Head of caudate nucleus (tissue), 42 donors: ENCODE results near the gene AEBP2.
"Not testable (repeated sequence)": the region's sequence is repeated elsewhere in the genome, so short reads cannot be mapped to it uniquely, and the experiment has no call there.

ENCODE experiments used
- DNase-seq, 42 donors: peaks; one replicate each; pipeline versions ENCODE4 v3.0.0 to v3.0.0-alpha.2; 2020 to 2021; ENCODE audit warnings: mixed read lengths in 7 of 42
- intact Hi-C: fragments of 100-400 bp; cut with DNase I; formaldehyde crosslinking; loops from one replicate; pipeline ENCODE4 v1.15.0; 2022

AEBP2 gene

DNA sequence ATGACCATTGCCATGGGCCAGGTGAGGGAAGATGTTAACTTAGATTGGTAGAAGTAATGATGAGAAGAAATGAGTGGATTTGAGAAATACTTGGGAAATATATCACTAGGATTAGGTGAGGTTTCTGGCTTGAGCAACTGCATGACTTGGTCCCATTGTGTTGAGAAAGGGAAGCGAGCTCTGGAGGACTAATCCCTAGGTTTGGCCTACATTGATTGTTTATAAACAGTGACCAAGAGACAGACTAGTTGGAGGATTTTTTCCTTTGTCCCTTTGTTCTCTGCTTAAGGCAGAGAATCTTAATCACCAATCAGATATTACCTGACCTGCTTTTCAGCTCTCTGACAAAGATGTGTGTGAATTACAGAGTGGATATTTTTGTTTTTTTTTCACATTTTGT is 100.5 kb downstream of the AEBP2 start:
- intact Hi-C loops, result no loop called here
- no peak for DNase-seq

GRCh38 chr12:19542606-19543005 is 103.3 kb downstream of the AEBP2 start:
- peak in 2 of 42 donors; percentile 9 to 13 for DNase-seq
- intact Hi-C loops, result no loop called here

DNA sequence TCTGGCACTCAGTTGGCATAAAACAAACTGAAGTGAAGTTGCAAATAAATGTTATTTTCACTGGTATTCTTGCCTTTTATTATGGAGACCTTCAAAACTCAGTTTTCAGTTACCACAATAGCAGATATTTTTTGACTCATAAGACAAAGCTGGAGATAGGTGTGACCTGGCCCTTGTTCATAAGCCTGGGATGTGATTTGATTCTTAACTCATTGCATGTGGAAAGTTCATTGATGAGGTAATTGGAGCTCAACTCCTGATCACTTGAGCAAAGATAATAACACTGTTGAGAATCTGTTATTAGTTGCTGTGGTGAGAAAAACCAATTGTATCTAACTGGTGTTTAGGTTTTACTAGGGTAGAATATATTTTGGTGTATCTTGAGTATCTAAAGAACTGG is 105.1 kb downstream of the AEBP2 start:
- intact Hi-C loops, result no loop called here
- DNase-seq, result no peak

GRCh38 chr12:19545301-19545700 is 106.0 kb downstream of the AEBP2 start:
- intact Hi-C loops, result no loop called here
- no peak for DNase-seq

DNA sequence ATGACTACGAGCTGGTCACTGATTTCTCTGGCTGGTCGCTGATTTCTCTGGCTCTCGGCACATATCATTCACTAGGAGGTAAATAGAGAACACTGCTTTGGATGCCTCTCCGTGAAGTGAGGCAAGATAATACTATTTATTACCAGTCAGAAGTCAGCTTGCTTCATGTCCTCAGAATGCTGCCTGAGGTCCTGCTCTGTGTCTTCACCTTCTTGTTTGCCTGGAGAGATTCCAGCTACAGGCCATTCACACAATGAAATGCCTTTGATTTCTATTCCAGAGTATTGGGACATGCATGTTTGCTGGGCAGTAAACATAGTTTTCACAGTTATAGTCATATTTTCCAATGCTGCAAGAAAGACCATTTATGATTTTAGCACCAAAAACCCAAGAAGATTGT is 106.7 kb downstream of the AEBP2 start:
- DNase-seq, result no peak
- intact Hi-C loops, result no loop called here

DNA sequence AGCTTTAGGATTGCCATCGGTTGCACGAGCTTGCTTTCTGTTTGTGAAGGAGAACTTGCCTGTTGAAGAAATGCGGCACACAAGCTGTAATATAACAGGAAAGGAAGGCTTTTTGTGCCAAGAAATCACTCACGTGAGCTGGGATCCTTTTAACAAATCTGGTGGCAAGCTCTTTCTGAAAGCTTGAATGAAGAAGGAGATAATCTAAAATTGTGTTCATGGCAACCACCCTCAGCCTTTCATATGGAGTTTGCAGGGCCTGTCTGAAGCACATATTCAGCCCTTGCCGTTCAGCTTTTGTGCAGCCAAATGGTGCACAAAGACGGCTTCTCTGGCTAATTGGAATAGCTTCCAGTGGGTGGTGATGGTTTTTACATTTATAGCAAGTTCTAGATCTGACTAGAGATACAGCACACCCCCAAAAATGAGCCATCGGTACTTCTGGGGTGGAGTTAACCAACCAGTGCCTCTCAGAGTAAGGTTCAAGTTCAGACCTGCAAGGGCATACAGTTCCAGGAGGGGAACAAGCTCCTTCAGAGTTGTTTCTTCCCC is 107.4 kb downstream of the AEBP2 start:
- intact Hi-C loops, result no loop called here
- DNase-seq, result peak in 30 of 42 donors; percentile 8 to 61 (median 24)

- no peak for DNase-seq
- intact Hi-C loops, result no loop called here
Observed at GRCh38 chr12:19547271-19547671, 108.0 kb downstream of the AEBP2 start.

DNA sequence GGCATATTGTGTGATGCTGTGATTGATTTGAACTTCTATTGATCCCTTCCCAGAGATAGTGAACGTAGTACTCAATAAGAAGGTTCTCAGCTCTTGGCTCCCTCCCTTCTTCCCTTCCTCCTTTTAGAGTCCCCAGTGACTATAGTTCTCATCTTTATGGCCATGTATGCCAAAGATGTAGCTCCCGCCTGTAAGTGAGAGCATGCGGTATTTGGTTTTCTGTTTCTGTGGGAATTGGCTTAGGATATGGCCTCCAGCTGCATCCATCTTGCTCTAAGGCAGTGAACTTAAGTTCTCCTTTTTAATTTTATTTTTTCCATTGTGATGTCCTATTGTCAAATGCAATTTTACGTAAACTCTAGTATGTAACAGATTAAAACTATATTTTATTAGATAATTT is 109.5 kb downstream of the AEBP2 start:
- intact Hi-C loops, result no loop called here
- DNase-seq, result no peak

DNA sequence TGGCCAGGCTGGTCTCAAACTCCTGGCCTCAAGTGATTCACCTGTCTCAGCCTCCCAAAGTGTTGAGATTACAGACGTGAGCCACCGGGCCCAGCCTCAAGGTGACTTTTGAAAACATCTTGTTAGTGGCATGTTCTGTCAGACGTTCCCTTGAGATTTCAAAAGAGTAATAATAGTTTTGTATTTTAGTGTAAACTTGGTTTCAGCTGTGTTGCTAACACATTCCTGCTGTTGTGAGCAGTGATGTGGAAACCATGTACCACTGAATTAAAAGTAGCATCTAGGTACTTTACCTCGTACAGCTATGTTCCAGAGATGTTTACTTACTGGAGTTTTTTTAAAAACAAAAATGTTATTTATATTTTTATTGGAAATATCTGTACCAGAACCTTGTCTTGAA is 111.3 kb downstream of the AEBP2 start:
- intact Hi-C loops, result no loop called here

GRCh38 chr12:19552441-19553097 is 113.3 kb downstream of the AEBP2 start:
- intact Hi-C loops, DNase-seq: not testable (repeated sequence)

More for the DNA sequence above, 111.3 kb downstream of the AEBP2 start:
- no peak for DNase-seq

DNA sequence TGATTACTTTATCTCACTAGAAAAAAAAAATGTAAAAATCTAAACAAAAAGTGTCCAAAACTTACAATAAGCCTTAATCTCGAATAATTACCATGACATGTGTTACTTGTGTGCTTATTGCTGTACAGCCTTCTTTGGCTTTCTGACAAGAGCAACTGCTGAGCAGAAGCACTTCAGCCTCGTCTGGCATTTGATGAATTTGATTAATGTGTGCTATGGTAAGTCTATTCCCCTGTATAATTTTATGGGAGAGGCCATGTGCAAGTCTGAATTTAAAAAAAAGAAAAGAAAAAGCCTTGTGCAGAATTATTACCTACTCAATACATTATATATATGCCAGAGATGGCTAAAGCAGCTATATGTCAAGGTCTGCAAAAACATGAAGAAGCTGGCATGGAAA is 113.9 kb downstream of the AEBP2 start:
- intact Hi-C loops, result no loop called here
- no peak for DNase-seq

- no peak for DNase-seq
- intact Hi-C loops, result no loop called here
Observed at GRCh38 chr12:19561411-19561961, 122.2 kb downstream of the AEBP2 start.
